SH-SY5Y (cell line): ENCODE measurements around the gene ACSS3.

Source experiments
- GATA2 ChIP-seq: IDR thresholded peaks from 2 replicates; pipeline ENCODE4 v1.6.1; 2011; ENCODE audit warnings: mild to moderate bottlenecking, low read depth, low read length
- GATA3 ChIP-seq: IDR thresholded peaks from 2 replicates; pipeline ENCODE4 v1.6.1; 2011; ENCODE audit warnings: low read depth, mild to moderate bottlenecking, low read length, moderate library complexity

The ACSS3 gene

GRCh38 chr12:81084811-81085350 lies 7.0 kb downstream of the ACSS3 start:
- TF ChIP-seq GATA3 (no peak), GATA2 (no peak)

- no peak for TF ChIP-seq GATA3
- no peak for TF ChIP-seq GATA2
These were observed 8.0 kb downstream of the ACSS3 start for GRCh38 chr12:81085832-81086231.

- no peak for TF ChIP-seq GATA2
- TF ChIP-seq GATA3: no peak
These were observed 8.5 kb downstream of the ACSS3 start for GRCh38 chr12:81086342-81086741.

GRCh38 chr12:81088221-81088620 lies 10.3 kb downstream of the ACSS3 start:
- no peak for TF ChIP-seq GATA2
- TF ChIP-seq GATA3: no peak

- no peak for TF ChIP-seq GATA3
- no peak for TF ChIP-seq GATA2
These were observed 11.5 kb downstream of the ACSS3 start for GRCh38 chr12:81089412-81089811.

- TF ChIP-seq GATA3 (no peak), GATA2 (no peak)
These were observed 14.2 kb downstream of the ACSS3 start for GRCh38 chr12:81092053-81092452.

GRCh38 chr12:81094718-81095360 lies 17.0 kb downstream of the ACSS3 start:
- TF ChIP-seq GATA3 (no peak), GATA2 (no peak)

- TF ChIP-seq GATA3: no peak
- TF ChIP-seq GATA2: no peak
These were observed 17.8 kb downstream of the ACSS3 start for GRCh38 chr12:81095501-81096232.

GRCh38 chr12:81105687-81106086 lies 27.8 kb downstream of the ACSS3 start:
- TF ChIP-seq GATA3: no peak
- TF ChIP-seq GATA2: no peak

- TF ChIP-seq GATA3: no peak
- no peak for TF ChIP-seq GATA2
These were observed 36.3 kb downstream of the ACSS3 start for GRCh38 chr12:81114226-81114625.

GRCh38 chr12:81120961-81121360 lies 43.1 kb downstream of the ACSS3 start:
- TF ChIP-seq GATA3 (no peak), GATA2 (no peak)

- TF ChIP-seq GATA2: no peak
- no peak for TF ChIP-seq GATA3
These were observed 45.7 kb downstream of the ACSS3 start for GRCh38 chr12:81123611-81124010.

- no peak for TF ChIP-seq GATA3
- TF ChIP-seq GATA2: no peak
These were observed 47.8 kb downstream of the ACSS3 start for GRCh38 chr12:81125691-81126090.

- TF ChIP-seq GATA2 (peak; percentile 38; the same call in 1 of the 2 replicates), GATA3 (no peak)
These were observed 51.2 kb downstream of the ACSS3 start for GRCh38 chr12:81128930-81129554.
